Natural killer cell (primary cell): ENCODE measurements around the gene HAGH. TPM values are rescaled to one million over a fixed set of nuclear protein-coding genes. Genes with fewer than 3 reads are reported as not detected.
A peak's percentile ranks its signal among the peaks of the same experiment; 100 is the strongest.

Experiments
- ATAC-seq, 3 donors: fragments of 150-1000 bp in 2 of 3; fragments of 200-7000 bp in 1 of 3; cut with Tn5 transposase; 1 replicate in 1 of 3; 2 replicates in 2 of 3; pipeline ENCODE4 v1.10.0; 2021; ENCODE audit warnings: mild to moderate bottlenecking in 2 of 3, moderate library complexity in 2 of 3
- DNase-seq, 2 donors: peaks; one replicate each; pipeline versions ENCODE4 v3.0.0 to v3.0.0-alpha.2; 2013 to 2021; ENCODE audit warnings: mixed read lengths in 1 of 2
- H3K27ac ChIP-seq: one replicate; pipeline ENCODE4 v1.5.1; 2013; ENCODE audit warnings: mild to moderate bottlenecking, low read length
- H3K27me3 ChIP-seq: one replicate; pipeline ENCODE4 v1.6.1; 2013; ENCODE audit warnings: low read length; ENCODE audit not compliant: control insufficient read depth, insufficient read depth
- H3K36me3 ChIP-seq: one replicate; pipeline ENCODE4 v1.6.1; 2013; ENCODE audit warnings: low read length; ENCODE audit not compliant: control insufficient read depth, insufficient read depth
- H3K4me1 ChIP-seq: one replicate; pipeline ENCODE4 v1.6.1; 2013; ENCODE audit warnings: low read length; ENCODE audit not compliant: control insufficient read depth, insufficient read depth
- H3K4me3 ChIP-seq: one replicate; pipeline ENCODE4 v1.5.1; 2013; ENCODE audit warnings: low read length
- H3K9me3 ChIP-seq: one replicate; pipeline ENCODE4 v1.6.1; 2013; ENCODE audit warnings: low read length; ENCODE audit not compliant: control insufficient read depth, insufficient read depth
- H3K27ac Mint-ChIP-seq, 2 donors: one replicate each; pipeline ENCODE4 v1.8.0; 2022; ENCODE audit warnings: mild to moderate bottlenecking in 2 of 2, mixed read lengths in 2 of 2, moderate library complexity in 1 of 2
- H3K27me3 Mint-ChIP-seq, 2 donors: one replicate each; pipeline ENCODE4 v1.8.0; 2022; ENCODE audit warnings: low read depth in 2 of 2, mixed read lengths in 2 of 2
- H3K36me3 Mint-ChIP-seq: one replicate; pipeline ENCODE4 v1.8.0; 2022; ENCODE audit warnings: mixed read lengths
- H3K4me1 Mint-ChIP-seq, 2 donors: one replicate each; pipeline ENCODE4 v1.8.0; 2022; ENCODE audit warnings: mixed read lengths in 2 of 2
- H3K4me3 Mint-ChIP-seq: one replicate; pipeline ENCODE4 v1.8.0; 2022; ENCODE audit warnings: mild to moderate bottlenecking, moderate library complexity, mixed read lengths
- H3K9me3 Mint-ChIP-seq, 2 donors: one replicate each; pipeline ENCODE4 v1.8.0; 2022; ENCODE audit warnings: mixed read lengths in 2 of 2
- WGBS: methylation state at CpG from one replicate; pipeline ENCODE4 v1.1.7; 2013; ENCODE audit warnings: missing lambda C conversion rate; ENCODE audit not compliant: insufficient coverage; 5-methylcytosine and 5-hydroxymethylcytosine counted together
- intact Hi-C: fragments of 100-400 bp; cut with micrococcal nuclease; formaldehyde crosslinking; loops from one replicate; pipeline ENCODE4 v1.14.2; 2022
- total RNA-seq, 4 donors: library from RNA; stranded (reverse); fragments of 120-200 nt in 1 of 4; gene quantifications; one replicate each; pipeline versions ENCODE4 v1.2.3 to v1.2.4, GENCODE V29; 2013 to 2022
- TF ChIP-seq, protein P1 (sequence below): fragments of 200-600 bp; IDR thresholded peaks from one replicate; pipeline ENCODE4 v1.8.0; 2022; ENCODE audit warnings: antibody characterized with exemption

Gene HAGH
- total RNA-seq, 3 donors from 2014 or later (not counting 1 experiment from before 2014, with no cell fraction given), result 27.8 to 38.4 (median 37.5) TPM

DNA sequence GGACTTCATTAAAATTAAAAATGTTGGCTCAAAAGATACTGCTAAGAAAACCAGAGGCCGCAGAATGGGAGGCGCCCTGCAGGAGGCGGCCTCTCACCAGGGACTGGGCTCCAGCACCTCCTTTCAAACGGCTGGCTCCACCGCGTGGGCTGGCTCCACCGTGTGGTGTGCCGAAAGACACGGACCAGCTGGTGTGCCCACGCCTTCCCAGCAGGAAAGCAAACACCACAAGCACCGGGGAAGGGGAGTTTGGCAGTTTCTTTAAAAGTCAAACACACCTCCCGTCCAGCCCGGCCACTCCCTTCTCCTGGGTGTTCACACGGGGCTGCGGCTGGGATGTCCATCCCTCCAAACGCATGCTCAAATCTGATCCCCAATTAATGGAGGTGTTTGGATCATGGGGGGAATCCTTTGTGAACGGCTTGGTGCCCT, 13.9 kb downstream of the HAGH start:
- Mint-ChIP-seq H3K9me3 (no peaks in the 10 kb centered on the region), H3K4me3 (no peak overlapping the region), H3K27me3 (no peaks in the 10 kb centered on the region), H3K36me3 (no peaks in the 10 kb centered on the region), H3K4me1 (peaks cover 7 to 8% of the 10 kb centered on the region in 2 donors), H3K27ac (peak overlapping the region in 1 of 2 donors; percentile 71)
- Histone ChIP-seq H3K4me3 (no peak overlapping the region), H3K27ac (no peak overlapping the region), H3K9me3 (no peaks in the 10 kb centered on the region), H3K4me1 (no peaks in the 10 kb centered on the region), H3K27me3 (no peaks in the 10 kb centered on the region), H3K36me3 (peaks cover 28% of the 10 kb centered on the region)
- DNase-seq (peak in 1 of 2 donors; percentile 68), ATAC-seq (peak; percentile 50 to 72 (median 53))
- intact Hi-C loops, result no loop called here
- TF ChIP-seq, protein P1, sequence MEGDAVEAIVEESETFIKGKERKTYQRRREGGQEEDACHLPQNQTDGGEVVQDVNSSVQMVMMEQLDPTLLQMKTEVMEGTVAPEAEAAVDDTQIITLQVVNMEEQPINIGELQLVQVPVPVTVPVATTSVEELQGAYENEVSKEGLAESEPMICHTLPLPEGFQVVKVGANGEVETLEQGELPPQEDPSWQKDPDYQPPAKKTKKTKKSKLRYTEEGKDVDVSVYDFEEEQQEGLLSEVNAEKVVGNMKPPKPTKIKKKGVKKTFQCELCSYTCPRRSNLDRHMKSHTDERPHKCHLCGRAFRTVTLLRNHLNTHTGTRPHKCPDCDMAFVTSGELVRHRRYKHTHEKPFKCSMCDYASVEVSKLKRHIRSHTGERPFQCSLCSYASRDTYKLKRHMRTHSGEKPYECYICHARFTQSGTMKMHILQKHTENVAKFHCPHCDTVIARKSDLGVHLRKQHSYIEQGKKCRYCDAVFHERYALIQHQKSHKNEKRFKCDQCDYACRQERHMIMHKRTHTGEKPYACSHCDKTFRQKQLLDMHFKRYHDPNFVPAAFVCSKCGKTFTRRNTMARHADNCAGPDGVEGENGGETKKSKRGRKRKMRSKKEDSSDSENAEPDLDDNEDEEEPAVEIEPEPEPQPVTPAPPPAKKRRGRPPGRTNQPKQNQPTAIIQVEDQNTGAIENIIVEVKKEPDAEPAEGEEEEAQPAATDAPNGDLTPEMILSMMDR, result no peak
- WGBS, result 52% methylated on average over 17 of the region's 17 CpGs

DNA sequence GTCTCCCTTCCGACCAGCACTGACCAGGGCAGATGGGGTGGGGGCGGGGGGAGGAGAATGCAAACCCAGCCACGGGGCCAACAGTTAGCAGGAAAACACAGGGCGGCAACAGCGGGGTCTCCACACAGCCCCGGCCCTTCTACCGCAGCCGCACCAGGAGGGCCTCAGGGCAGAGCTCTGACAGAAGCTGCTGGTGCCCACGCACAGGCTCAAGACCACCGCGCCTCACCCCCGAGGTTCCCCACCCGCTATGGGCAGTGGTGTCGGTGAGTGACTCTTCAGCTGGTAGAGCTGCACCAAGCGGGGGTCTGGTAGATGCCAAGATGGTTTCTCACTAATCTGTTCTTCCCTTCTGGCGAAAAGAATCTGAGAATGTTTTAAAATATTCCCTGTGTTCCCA, 16.1 kb downstream of the HAGH start:
- 94% methylated on average over 16 of the region's 16 CpGs for WGBS
- no peak overlapping the region for H3K4me3 Mint-ChIP-seq
- Histone ChIP-seq H3K4me3 (no peak overlapping the region), H3K27me3 (no peaks in the 10 kb centered on the region), H3K27ac (no peak overlapping the region), H3K36me3 (peaks cover 18% of the 10 kb centered on the region), H3K4me1 (no peaks in the 10 kb centered on the region), H3K9me3 (no peaks in the 10 kb centered on the region)
- no peaks in the 10 kb centered on the region for H3K27me3 Mint-ChIP-seq
- peaks cover 7 to 8% of the 10 kb centered on the region in 2 donors for H3K4me1 Mint-ChIP-seq
- H3K36me3 Mint-ChIP-seq, result no peaks in the 10 kb centered on the region
- no peaks in the 10 kb centered on the region for H3K9me3 Mint-ChIP-seq
- no peak for DNase-seq
- no peak for ATAC-seq
- TF ChIP-seq, protein P1, result no peak
- H3K27ac Mint-ChIP-seq, result no peak overlapping the region
- intact Hi-C loops, result no loop called here

DNA sequence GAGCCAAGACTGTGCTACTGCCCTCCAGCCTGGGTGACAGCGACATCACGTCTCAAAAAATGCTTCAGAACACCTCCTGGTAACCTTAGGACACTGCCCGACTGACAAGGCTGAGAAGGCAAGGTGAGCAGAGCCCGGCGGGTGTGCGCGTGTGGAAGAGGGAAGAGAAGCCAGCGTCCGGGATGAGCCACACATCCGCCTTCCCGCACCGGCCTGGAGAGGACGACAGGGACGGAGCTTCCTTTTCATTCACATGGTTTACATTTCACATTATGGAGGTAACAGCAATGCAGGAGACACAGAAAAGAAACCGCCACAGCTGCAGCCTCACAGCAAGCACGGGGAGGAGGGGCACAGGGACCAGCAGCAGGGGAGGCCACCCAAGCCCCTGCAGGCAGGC, 16.5 kb downstream of the HAGH start:
- DNase-seq (no peak), ATAC-seq (no peak)
- WGBS, result 96% methylated on average over 11 of the region's 16 CpGs
- Histone ChIP-seq H3K36me3 (peaks cover 16% of the 10 kb centered on the region), H3K27ac (no peak overlapping the region), H3K27me3 (no peaks in the 10 kb centered on the region), H3K4me1 (no peaks in the 10 kb centered on the region), H3K9me3 (no peaks in the 10 kb centered on the region), H3K4me3 (no peak overlapping the region)
- TF ChIP-seq, protein P1, result no peak
- Mint-ChIP-seq H3K36me3 (no peaks in the 10 kb centered on the region), H3K27me3 (no peaks in the 10 kb centered on the region), H3K27ac (no peak overlapping the region), H3K4me1 (peaks cover 7 to 8% of the 10 kb centered on the region in 2 donors), H3K4me3 (no peak overlapping the region), H3K9me3 (no peaks in the 10 kb centered on the region)
- intact Hi-C loops, result no loop called here

DNA sequence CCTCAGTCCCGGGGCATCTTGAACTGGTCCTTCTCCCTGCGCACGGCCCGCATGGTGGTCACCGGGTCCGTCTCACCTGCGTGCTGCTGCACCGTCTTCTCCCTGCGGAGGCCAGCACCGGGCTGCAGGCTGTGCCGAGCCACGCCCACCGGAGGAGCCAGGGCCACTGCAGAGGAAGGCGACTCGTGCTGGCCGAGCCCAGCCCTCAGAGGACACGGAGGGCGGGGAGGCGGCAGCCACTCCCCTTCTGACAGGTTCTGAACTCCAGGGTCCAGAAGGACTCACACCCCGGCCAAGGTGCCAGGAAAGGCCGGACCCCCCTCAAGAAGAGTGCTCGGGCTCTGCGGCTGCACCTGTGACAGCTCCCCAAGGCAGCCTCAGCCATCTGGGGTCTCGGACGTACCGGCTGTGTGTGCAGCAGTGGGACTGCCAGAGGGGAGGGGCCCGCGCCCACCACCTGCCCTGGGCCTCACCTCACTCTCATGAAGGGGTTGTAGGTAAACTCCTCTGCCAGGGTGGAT, 17.3 kb downstream of the HAGH start:
- DNase-seq, result no peak
- no peaks in the 10 kb centered on the region for H3K27me3 Mint-ChIP-seq
- TF ChIP-seq, protein P1, result no peak
- peaks cover 7 to 8% of the 10 kb centered on the region in 2 donors for H3K4me1 Mint-ChIP-seq
- H3K4me1 ChIP-seq, result no peaks in the 10 kb centered on the region
- WGBS, result 91% methylated on average over 28 of the region's 28 CpGs
- H3K27me3 ChIP-seq, result no peaks in the 10 kb centered on the region
- no peak overlapping the region for H3K27ac ChIP-seq
- ATAC-seq, result no peak
- no peak overlapping the region for H3K27ac Mint-ChIP-seq
- no peak overlapping the region for H3K4me3 ChIP-seq
- intact Hi-C loops, result no loop called here
- peaks cover 16% of the 10 kb centered on the region for H3K36me3 ChIP-seq
- H3K4me3 Mint-ChIP-seq, result no peak overlapping the region
- no peaks in the 10 kb centered on the region for H3K9me3 ChIP-seq
- H3K9me3 Mint-ChIP-seq, result no peaks in the 10 kb centered on the region
- H3K36me3 Mint-ChIP-seq, result no peaks in the 10 kb centered on the region
